HCEC 1CT (cell line): ENCODE measurements around the gene FCAR.
"Not testable (repeated sequence)": the region's sequence is repeated elsewhere in the genome, so short reads cannot be mapped to it uniquely, and the experiment has no call there.

Source experiments
- DNase-seq: peaks from one replicate; pipeline ENCODE4 v3.0.0-alpha.2; 2017

The FCAR gene

GRCh38 chr19:54873990-54874389 is at the start of gene FCAR:
Gene FCAR (plus strand): TSS chr19:54874235. CDS start chr19:54874290, 55 bp downstream.
- DNase-seq, result no peak

GRCh38 chr19:54824416-54824815 is 49.6 kb upstream of the FCAR start:
- DNase-seq, result not testable (repeated sequence)

- DNase-seq, result not testable (repeated sequence)
Observed at GRCh38 chr19:54825326-54825725, 48.7 kb upstream of the FCAR start.

GRCh38 chr19:54828064-54828463 is 46.0 kb upstream of the FCAR start:
- not testable (repeated sequence) for DNase-seq

- not testable (repeated sequence) for DNase-seq
Observed at GRCh38 chr19:54832496-54832895, 41.5 kb upstream of the FCAR start, which contains the start of gene KIR2DS4. Gene KIR2DS4 (plus strand): TSS chr19:54832676.

GRCh38 chr19:54835126-54835525 is 38.9 kb upstream of the FCAR start:
- DNase-seq, result not testable (repeated sequence)

GRCh38 chr19:54837522-54837921 is 36.5 kb upstream of the FCAR start:
- not testable (repeated sequence) for DNase-seq

GRCh38 chr19:54843171-54843570 is 30.9 kb upstream of the FCAR start:
- DNase-seq, result not testable (repeated sequence)

- not testable (repeated sequence) for DNase-seq
Observed at GRCh38 chr19:54850061-54850640, 23.9 kb upstream of the FCAR start, which contains the start of gene KIR3DL2. Gene KIR3DL2 (plus strand): TSS chr19:54850443. CDS start chr19:54850476, 33 bp downstream.

GRCh38 chr19:54850930-54851329 is 23.1 kb upstream of the FCAR start:
- DNase-seq, result no peak

- no peak for DNase-seq
Observed at GRCh38 chr19:54851353-54851752, 22.7 kb upstream of the FCAR start.

GRCh38 chr19:54855241-54855640 is 18.8 kb upstream of the FCAR start:
- DNase-seq, result not testable (repeated sequence)

- DNase-seq, result not testable (repeated sequence)
Observed at GRCh38 chr19:54858476-54858875, 15.6 kb upstream of the FCAR start.

- not testable (repeated sequence) for DNase-seq
Observed at GRCh38 chr19:54859421-54859820, 14.6 kb upstream of the FCAR start.

GRCh38 chr19:54863459-54863858 is 10.6 kb upstream of the FCAR start:
- DNase-seq, result not testable (repeated sequence)

GRCh38 chr19:54871696-54872095 is 2.3 kb upstream of the FCAR start:
- no peak for DNase-seq

- DNase-seq, result no peak
Observed at GRCh38 chr19:54875506-54875905, 1.5 kb downstream of the FCAR start.

GRCh38 chr19:54877471-54877870 is 3.4 kb downstream of the FCAR start:
- DNase-seq, result no peak

- DNase-seq, result no peak
Observed at GRCh38 chr19:54881884-54882283, 7.8 kb downstream of the FCAR start.

- no peak for DNase-seq
Observed at GRCh38 chr19:54882758-54883157, 8.7 kb downstream of the FCAR start.

- no peak for DNase-seq
Observed at GRCh38 chr19:54883228-54883627, 9.2 kb downstream of the FCAR start.

- no peak for DNase-seq
Observed at GRCh38 chr19:54888239-54888638, 14.2 kb downstream of the FCAR start.

- no peak for DNase-seq
Observed at GRCh38 chr19:54889566-54889965, 15.5 kb downstream of the FCAR start.

GRCh38 chr19:54893406-54893805 is 19.4 kb downstream of the FCAR start:
- no peak for DNase-seq

- not testable (repeated sequence) for DNase-seq
Observed at GRCh38 chr19:54894106-54894505, 20.1 kb downstream of the FCAR start.
